Caco-2 (cell line): Measurements from ENCODE around the gene EXOC6. TPM values are rescaled to one million over a fixed set of nuclear protein-coding genes. Genes with fewer than 3 reads are reported as not detected.
"Not testable (repeated sequence)": the region's sequence is repeated elsewhere in the genome, so short reads cannot be mapped to it uniquely, and the experiment has no call there.

Experiments
- BruUV-seq: library from RNA; stranded (reverse); fragments of 400-500 nt; replicated peaks from 2 replicates; lab custom pipeline; 2021; lab: Mats Ljungman, UMichigan
- CTCF ChIA-PET: fragments of 300-600 bp; sonication (Branson Sonifier 250); formaldehyde crosslinking; loops from one replicate; lab custom pipeline; 2022; ENCODE audit warnings: antibody characterized with exemption; lab: Charles Lee
- POLR2A ChIA-PET: fragments of 300-600 bp; sonication (Branson Sonifier 250); formaldehyde crosslinking; loops from one replicate; lab custom pipeline; 2022; ENCODE audit warnings: antibody characterized with exemption; lab: Charles Lee
- DNase-seq, 2 experiments: peaks; one replicate each; pipeline versions ENCODE4 v3.0.0 to v3.0.0-alpha.2; 2020 to 2022
- H3K27me3 ChIP-seq: replicated peaks from 2 replicates; pipeline ENCODE4 v1.6.0; 2011; ENCODE audit warnings: low read length; ENCODE audit not compliant: control insufficient read depth, insufficient read depth
- H3K36me3 ChIP-seq: 2 replicates; pipeline ENCODE4 v1.5.1; 2011; ENCODE audit warnings: low read length; ENCODE audit not compliant: control insufficient read depth, insufficient read depth
- H3K4me1 ChIP-seq: fragments of 250-450 bp; sonication (Bioruptor Pico); 2 replicates; pipeline ENCODE4 v1.5.1; 2020; ENCODE audit warnings: mild to moderate bottlenecking
- H3K4me3 ChIP-seq: 2 replicates; pipeline ENCODE4 v1.5.1; 2011; ENCODE audit warnings: low read depth, mild to moderate bottlenecking, control low read depth, low read length
- H3K9me3 ChIP-seq: fragments of 250-450 bp; sonication (Bioruptor Pico); 2 replicates; pipeline ENCODE4 v1.5.1; 2020; ENCODE audit warnings: mild to moderate bottlenecking, moderate library complexity
- H3K27ac Mint-ChIP-seq: one replicate; pipeline ENCODE4 v1.8.0; 2022; ENCODE audit warnings: mixed read lengths; ENCODE audit not compliant: unreplicated experiment
- H3K27me3 Mint-ChIP-seq: one replicate; pipeline ENCODE4 v1.8.0; 2022; ENCODE audit warnings: mixed read lengths; ENCODE audit not compliant: insufficient read depth, unreplicated experiment
- H3K36me3 Mint-ChIP-seq: one replicate; pipeline ENCODE4 v1.8.0; 2022; ENCODE audit warnings: mild to moderate bottlenecking, mixed read lengths; ENCODE audit not compliant: insufficient read depth, unreplicated experiment
- H3K4me1 Mint-ChIP-seq: one replicate; pipeline ENCODE4 v1.8.0; 2022; ENCODE audit warnings: low read depth, mixed read lengths; ENCODE audit not compliant: unreplicated experiment
- H3K4me3 Mint-ChIP-seq: one replicate; pipeline ENCODE4 v1.8.0; 2022; ENCODE audit warnings: mild to moderate bottlenecking, moderate library complexity, mixed read lengths; ENCODE audit not compliant: unreplicated experiment
- H3K9me3 Mint-ChIP-seq: one replicate; pipeline ENCODE4 v1.8.0; 2022; ENCODE audit warnings: mixed read lengths; ENCODE audit not compliant: unreplicated experiment
- CTCF ChIP-seq, 2 experiments: fragments of 200-600 bp in 1 of 2; IDR thresholded peaks; 1 replicate in 1 of 2; 2 replicates in 1 of 2; pipeline versions ENCODE4 v1.5.1 to v1.8.0; 2011 to 2022; ENCODE audit warnings: antibody characterized with exemption in 1 of 2, control low read depth in 1 of 2, inconsistent platforms in 1 of 2, low read depth in 1 of 2, low read length in 1 of 2, mild to moderate bottlenecking in 1 of 2, moderate library complexity in 1 of 2; ENCODE audit not compliant: insufficient read depth in 1 of 2, severe bottlenecking in 1 of 2, unreplicated experiment in 1 of 2
- intact Hi-C: fragments of 100-400 bp; cut with micrococcal nuclease; formaldehyde crosslinking; loops from one replicate; pipeline ENCODE4 v1.10.0; 2022; ENCODE audit not compliant: unreplicated experiment
- total RNA-seq: library from RNA; stranded (reverse); gene quantifications from 2 replicates; pipeline ENCODE4 v1.2.3, GENCODE V29; 2022

The EXOC6 gene
- total RNA-seq, 1 experiment from 2014 or later, result 12.5 TPM

GRCh38 chr10:92938841-92939240, 90.5 kb downstream of the EXOC6 start:
- H3K36me3 ChIP-seq, result no peaks in the 10 kb centered on the region
- no peak overlapping the region for H3K27ac Mint-ChIP-seq
- no peaks in the 10 kb centered on the region for H3K27me3 Mint-ChIP-seq
- H3K9me3 Mint-ChIP-seq, result no peaks in the 10 kb centered on the region
- BruUV-seq, result no TSS peak
- no peak for TF ChIP-seq CTCF (IDR thresholded peaks at IDR 0.05; ENCODE audit: insufficient read depth in 1 of 2, low read depth in 1 of 2, low read length in 1 of 2, severe bottlenecking in 1 of 2, unreplicated experiment in 1 of 2)
- no peaks in the 10 kb centered on the region for H3K36me3 Mint-ChIP-seq
- DNase-seq, result no peak
- ChIA-PET CTCF (no interaction called here), POLR2A (no interaction called here)
- H3K4me1 Mint-ChIP-seq, result no peaks in the 10 kb centered on the region
- H3K4me3 ChIP-seq, result no peak overlapping the region
- intact Hi-C loops, result no loop called here
- H3K27me3 ChIP-seq, result no peaks in the 10 kb centered on the region
- no peaks in the 10 kb centered on the region for H3K9me3 ChIP-seq
- H3K4me1 ChIP-seq, result no peaks in the 10 kb centered on the region
- no peak overlapping the region for H3K4me3 Mint-ChIP-seq

GRCh38 chr10:92942226-92942625, 93.9 kb downstream of the EXOC6 start:
- no peak overlapping the region for H3K27ac Mint-ChIP-seq
- CTCF ChIA-PET, result no interaction called here
- no peaks in the 10 kb centered on the region for H3K36me3 ChIP-seq
- DNase-seq, result no peak
- H3K27me3 Mint-ChIP-seq, result no peaks in the 10 kb centered on the region
- no peaks in the 10 kb centered on the region for H3K4me1 ChIP-seq
- H3K27me3 ChIP-seq, result no peaks in the 10 kb centered on the region
- no peak overlapping the region for H3K4me3 Mint-ChIP-seq
- POLR2A ChIA-PET, result no interaction called here
- intact Hi-C loops, result no loop called here
- no TSS peak for BruUV-seq
- no peak overlapping the region for H3K4me3 ChIP-seq
- peaks cover 5% of the 10 kb centered on the region for H3K36me3 Mint-ChIP-seq
- no peak for TF ChIP-seq CTCF (IDR thresholded peaks at IDR 0.05; ENCODE audit: insufficient read depth in 1 of 2, low read depth in 1 of 2, low read length in 1 of 2, severe bottlenecking in 1 of 2, unreplicated experiment in 1 of 2)
- no peaks in the 10 kb centered on the region for H3K4me1 Mint-ChIP-seq
- H3K9me3 Mint-ChIP-seq, result no peaks in the 10 kb centered on the region
- H3K9me3 ChIP-seq, result no peaks in the 10 kb centered on the region

GRCh38 chr10:92946491-92946890, 98.2 kb downstream of the EXOC6 start:
- no peak overlapping the region for H3K27ac Mint-ChIP-seq
- H3K9me3 Mint-ChIP-seq, result no peaks in the 10 kb centered on the region
- no peak for TF ChIP-seq CTCF (IDR thresholded peaks at IDR 0.05; ENCODE audit: insufficient read depth in 1 of 2, low read depth in 1 of 2, low read length in 1 of 2, severe bottlenecking in 1 of 2, unreplicated experiment in 1 of 2)
- ChIA-PET CTCF (no interaction called here), POLR2A (interaction anchor here (0.6 kb wide), 1 partner anchor 9 kb away, joined by 3 read pairs; no protein-coding TSS in a partner anchor)
- H3K36me3 Mint-ChIP-seq, result peaks cover 5% of the 10 kb centered on the region
- H3K4me3 Mint-ChIP-seq, result no peak overlapping the region
- no peaks in the 10 kb centered on the region for H3K27me3 Mint-ChIP-seq
- intact Hi-C loops, result no loop called here
- Histone ChIP-seq H3K4me1 (no peaks in the 10 kb centered on the region), H3K36me3 (no peaks in the 10 kb centered on the region), H3K4me3 (no peak overlapping the region), H3K27me3 (no peaks in the 10 kb centered on the region), H3K9me3 (no peaks in the 10 kb centered on the region)
- no peaks in the 10 kb centered on the region for H3K4me1 Mint-ChIP-seq
- no peak for DNase-seq
- BruUV-seq, result no TSS peak

- H3K36me3 Mint-ChIP-seq, H3K9me3 ChIP-seq, BruUV-seq, H3K27me3 Mint-ChIP-seq, H3K4me3 Mint-ChIP-seq, H3K9me3 Mint-ChIP-seq, H3K4me3 ChIP-seq, H3K27ac Mint-ChIP-seq, H3K36me3 ChIP-seq, CTCF ChIA-PET, H3K27me3 ChIP-seq, POLR2A ChIA-PET, intact Hi-C loops, DNase-seq, H3K4me1 Mint-ChIP-seq, H3K4me1 ChIP-seq: not testable (repeated sequence)
These were observed 104.3 kb downstream of the EXOC6 start for GRCh38 chr10:92952573-92952972.
